Measurements from ENCODE around the gene CLSTN3.

DNA sequence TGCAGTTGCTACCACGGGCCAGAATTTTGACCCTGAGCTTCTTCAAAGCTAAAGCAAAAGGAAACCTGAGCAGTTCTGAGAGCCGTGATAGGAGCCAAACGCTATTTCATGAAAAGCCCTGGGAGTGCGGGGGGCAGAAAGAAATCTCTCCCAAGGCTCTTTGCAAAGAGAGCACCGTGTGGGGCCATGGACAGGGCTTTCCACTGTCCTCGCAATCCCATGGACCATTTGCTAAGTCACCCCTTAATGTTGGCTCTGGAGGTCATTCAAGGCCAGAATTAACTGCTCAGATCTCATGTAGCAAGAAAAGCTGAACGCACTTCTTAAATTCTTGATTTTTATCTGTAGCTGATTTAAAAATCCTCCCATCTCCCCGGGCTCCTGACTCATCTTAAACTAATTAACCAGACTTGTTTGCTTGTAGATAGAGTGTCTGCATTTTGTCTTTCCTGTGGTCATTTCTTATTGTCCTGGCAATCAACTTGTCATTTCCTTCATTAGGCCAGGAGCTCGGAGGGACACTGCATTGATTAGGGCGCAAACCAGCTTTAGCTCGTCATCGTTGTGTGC is 24.8 kb downstream of the CLSTN3 start:
- TF ChIP-seq EZH2phosphoT487 (IDR thresholded peaks at IDR 0.05; ENCODE audit: unreplicated experiment) (no peak), EZH2 (IDR thresholded peaks at IDR 0.05; ENCODE audit: low read depth, unreplicated experiment) (no peak), STAT1 (IDR thresholded peaks at IDR 0.05; ENCODE audit: unreplicated experiment) (no peak), CREB1 (CRISPR knock-in tag; IDR thresholded peaks at IDR 0.05; ENCODE audit: low read depth) (no peak), POLR2AphosphoS5 (IDR thresholded peaks at IDR 0.05; ENCODE audit: low read depth) (no peak), JUNB (IDR thresholded peaks at IDR 0.05; ENCODE audit: unreplicated experiment) (no peak), ZNF331 (CRISPR knock-in tag; IDR thresholded peaks at IDR 0.05; ENCODE audit: low read depth) (no peak), ZNF114 (CRISPR knock-in tag; IDR thresholded peaks at IDR 0.05) (no peak), NANOG (IDR thresholded peaks at IDR 0.05; ENCODE audit: borderline replicate concordance) (no peak)
- TF ChIP-seq, protein P1, sequence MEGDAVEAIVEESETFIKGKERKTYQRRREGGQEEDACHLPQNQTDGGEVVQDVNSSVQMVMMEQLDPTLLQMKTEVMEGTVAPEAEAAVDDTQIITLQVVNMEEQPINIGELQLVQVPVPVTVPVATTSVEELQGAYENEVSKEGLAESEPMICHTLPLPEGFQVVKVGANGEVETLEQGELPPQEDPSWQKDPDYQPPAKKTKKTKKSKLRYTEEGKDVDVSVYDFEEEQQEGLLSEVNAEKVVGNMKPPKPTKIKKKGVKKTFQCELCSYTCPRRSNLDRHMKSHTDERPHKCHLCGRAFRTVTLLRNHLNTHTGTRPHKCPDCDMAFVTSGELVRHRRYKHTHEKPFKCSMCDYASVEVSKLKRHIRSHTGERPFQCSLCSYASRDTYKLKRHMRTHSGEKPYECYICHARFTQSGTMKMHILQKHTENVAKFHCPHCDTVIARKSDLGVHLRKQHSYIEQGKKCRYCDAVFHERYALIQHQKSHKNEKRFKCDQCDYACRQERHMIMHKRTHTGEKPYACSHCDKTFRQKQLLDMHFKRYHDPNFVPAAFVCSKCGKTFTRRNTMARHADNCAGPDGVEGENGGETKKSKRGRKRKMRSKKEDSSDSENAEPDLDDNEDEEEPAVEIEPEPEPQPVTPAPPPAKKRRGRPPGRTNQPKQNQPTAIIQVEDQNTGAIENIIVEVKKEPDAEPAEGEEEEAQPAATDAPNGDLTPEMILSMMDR (conservative IDR thresholded peaks at IDR 0.05; ENCODE audit: low read depth in 2 of 2): no peak
- TF ChIP-seq, protein P2, sequence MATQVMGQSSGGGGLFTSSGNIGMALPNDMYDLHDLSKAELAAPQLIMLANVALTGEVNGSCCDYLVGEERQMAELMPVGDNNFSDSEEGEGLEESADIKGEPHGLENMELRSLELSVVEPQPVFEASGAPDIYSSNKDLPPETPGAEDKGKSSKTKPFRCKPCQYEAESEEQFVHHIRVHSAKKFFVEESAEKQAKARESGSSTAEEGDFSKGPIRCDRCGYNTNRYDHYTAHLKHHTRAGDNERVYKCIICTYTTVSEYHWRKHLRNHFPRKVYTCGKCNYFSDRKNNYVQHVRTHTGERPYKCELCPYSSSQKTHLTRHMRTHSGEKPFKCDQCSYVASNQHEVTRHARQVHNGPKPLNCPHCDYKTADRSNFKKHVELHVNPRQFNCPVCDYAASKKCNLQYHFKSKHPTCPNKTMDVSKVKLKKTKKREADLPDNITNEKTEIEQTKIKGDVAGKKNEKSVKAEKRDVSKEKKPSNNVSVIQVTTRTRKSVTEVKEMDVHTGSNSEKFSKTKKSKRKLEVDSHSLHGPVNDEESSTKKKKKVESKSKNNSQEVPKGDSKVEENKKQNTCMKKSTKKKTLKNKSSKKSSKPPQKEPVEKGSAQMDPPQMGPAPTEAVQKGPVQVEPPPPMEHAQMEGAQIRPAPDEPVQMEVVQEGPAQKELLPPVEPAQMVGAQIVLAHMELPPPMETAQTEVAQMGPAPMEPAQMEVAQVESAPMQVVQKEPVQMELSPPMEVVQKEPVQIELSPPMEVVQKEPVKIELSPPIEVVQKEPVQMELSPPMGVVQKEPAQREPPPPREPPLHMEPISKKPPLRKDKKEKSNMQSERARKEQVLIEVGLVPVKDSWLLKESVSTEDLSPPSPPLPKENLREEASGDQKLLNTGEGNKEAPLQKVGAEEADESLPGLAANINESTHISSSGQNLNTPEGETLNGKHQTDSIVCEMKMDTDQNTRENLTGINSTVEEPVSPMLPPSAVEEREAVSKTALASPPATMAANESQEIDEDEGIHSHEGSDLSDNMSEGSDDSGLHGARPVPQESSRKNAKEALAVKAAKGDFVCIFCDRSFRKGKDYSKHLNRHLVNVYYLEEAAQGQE (IDR thresholded peaks at IDR 0.05; ENCODE audit: unreplicated experiment): no peak
- TF ChIP-seq, protein P3, sequence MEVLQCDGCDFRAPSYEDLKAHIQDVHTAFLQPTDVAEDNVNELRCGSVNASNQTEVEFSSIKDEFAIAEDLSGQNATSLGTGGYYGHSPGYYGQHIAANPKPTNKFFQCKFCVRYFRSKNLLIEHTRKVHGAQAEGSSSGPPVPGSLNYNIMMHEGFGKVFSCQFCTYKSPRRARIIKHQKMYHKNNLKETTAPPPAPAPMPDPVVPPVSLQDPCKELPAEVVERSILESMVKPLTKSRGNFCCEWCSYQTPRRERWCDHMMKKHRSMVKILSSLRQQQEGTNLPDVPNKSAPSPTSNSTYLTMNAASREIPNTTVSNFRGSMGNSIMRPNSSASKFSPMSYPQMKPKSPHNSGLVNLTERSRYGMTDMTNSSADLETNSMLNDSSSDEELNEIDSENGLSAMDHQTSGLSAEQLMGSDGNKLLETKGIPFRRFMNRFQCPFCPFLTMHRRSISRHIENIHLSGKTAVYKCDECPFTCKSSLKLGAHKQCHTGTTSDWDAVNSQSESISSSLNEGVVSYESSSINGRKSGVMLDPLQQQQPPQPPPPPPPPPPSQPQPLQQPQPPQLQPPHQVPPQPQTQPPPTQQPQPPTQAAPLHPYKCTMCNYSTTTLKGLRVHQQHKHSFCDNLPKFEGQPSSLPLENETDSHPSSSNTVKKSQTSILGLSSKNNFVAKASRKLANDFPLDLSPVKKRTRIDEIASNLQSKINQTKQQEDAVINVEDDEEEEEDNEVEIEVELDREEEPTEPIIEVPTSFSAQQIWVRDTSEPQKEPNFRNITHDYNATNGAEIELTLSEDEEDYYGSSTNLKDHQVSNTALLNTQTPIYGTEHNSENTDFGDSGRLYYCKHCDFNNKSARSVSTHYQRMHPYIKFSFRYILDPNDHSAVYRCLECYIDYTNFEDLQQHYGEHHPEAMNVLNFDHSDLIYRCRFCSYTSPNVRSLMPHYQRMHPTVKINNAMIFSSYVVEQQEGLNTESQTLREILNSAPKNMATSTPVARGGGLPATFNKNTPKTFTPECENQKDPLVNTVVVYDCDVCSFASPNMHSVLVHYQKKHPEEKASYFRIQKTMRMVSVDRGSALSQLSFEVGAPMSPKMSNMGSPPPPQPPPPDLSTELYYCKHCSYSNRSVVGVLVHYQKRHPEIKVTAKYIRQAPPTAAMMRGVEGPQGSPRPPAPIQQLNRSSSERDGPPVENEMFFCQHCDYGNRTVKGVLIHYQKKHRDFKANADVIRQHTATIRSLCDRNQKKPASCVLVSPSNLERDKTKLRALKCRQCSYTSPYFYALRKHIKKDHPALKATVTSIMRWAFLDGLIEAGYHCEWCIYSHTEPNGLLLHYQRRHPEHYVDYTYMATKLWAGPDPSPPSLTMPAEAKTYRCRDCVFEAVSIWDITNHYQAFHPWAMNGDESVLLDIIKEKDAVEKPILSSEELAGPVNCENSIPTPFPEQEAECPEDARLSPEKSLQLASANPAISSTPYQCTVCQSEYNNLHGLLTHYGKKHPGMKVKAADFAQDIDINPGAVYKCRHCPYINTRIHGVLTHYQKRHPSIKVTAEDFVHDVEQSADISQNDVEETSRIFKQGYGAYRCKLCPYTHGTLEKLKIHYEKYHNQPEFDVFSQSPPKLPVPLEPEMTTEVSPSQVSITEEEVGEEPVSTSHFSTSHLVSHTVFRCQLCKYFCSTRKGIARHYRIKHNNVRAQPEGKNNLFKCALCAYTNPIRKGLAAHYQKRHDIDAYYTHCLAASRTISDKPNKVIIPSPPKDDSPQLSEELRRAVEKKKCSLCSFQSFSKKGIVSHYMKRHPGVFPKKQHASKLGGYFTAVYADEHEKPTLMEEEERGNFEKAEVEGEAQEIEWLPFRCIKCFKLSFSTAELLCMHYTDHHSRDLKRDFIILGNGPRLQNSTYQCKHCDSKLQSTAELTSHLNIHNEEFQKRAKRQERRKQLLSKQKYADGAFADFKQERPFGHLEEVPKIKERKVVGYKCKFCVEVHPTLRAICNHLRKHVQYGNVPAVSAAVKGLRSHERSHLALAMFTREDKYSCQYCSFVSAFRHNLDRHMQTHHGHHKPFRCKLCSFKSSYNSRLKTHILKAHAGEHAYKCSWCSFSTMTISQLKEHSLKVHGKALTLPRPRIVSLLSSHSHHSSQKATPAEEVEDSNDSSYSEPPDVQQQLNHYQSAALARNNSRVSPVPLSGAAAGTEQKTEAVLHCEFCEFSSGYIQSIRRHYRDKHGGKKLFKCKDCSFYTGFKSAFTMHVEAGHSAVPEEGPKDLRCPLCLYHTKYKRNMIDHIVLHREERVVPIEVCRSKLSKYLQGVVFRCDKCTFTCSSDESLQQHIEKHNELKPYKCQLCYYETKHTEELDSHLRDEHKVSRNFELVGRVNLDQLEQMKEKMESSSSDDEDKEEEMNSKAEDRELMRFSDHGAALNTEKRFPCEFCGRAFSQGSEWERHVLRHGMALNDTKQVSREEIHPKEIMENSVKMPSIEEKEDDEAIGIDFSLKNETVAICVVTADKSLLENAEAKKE (CRISPR knock-in tag; IDR thresholded peaks at IDR 0.05): no peak
- TF ChIP-seq, protein P4, sequence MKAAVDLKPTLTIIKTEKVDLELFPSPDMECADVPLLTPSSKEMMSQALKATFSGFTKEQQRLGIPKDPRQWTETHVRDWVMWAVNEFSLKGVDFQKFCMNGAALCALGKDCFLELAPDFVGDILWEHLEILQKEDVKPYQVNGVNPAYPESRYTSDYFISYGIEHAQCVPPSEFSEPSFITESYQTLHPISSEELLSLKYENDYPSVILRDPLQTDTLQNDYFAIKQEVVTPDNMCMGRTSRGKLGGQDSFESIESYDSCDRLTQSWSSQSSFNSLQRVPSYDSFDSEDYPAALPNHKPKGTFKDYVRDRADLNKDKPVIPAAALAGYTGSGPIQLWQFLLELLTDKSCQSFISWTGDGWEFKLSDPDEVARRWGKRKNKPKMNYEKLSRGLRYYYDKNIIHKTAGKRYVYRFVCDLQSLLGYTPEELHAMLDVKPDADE (IDR thresholded peaks at IDR 0.05): no peak
